ENCODE measurements around the gene CYSLTR2.

- no peak for TF ChIP-seq EP300 (IDR thresholded peaks at IDR 0.05; ENCODE audit: borderline replicate concordance in 1 of 2, low read depth in 2 of 2, low read length in 2 of 2)
- TF ChIP-seq POLR2A (IDR thresholded peaks at IDR 0.05; ENCODE audit: control extremely low read depth in 1 of 2, low read depth in 2 of 2, low read length in 2 of 2): no peak
- TF ChIP-seq CTCF (IDR thresholded peaks at IDR 0.05; ENCODE audit: control extremely low read depth in 1 of 3, insufficient read depth in 1 of 3, low read depth in 1 of 3, low read length in 3 of 3): no peak
- TF ChIP-seq SP1 (IDR thresholded peaks at IDR 0.05; ENCODE audit: low read depth, low read length): no peak
Observed at GRCh38 chr13:48667136-48667535, 13.4 kb downstream of the CYSLTR2 start.
